Astrocyte of the cerebellum (primary cell): ENCODE measurements around the gene HERPUD1.
A peak's percentile ranks its signal among the peaks of the same experiment; 100 is the strongest.

Source experiments
- DNase-seq: peaks from one replicate; pipeline ENCODE4 v3.0.0-alpha.2; 2011; ENCODE audit warnings: low read depth
- H3K4me3 ChIP-seq: 2 replicates; pipeline ENCODE4 v1.5.1; 2011; ENCODE audit warnings: mild to moderate bottlenecking, low read depth, low read length, moderate library complexity
- in situ Hi-C: cut with HindIII; loops from 2 replicates; pipeline ENCODE4 v1.10.0; 2017; ENCODE audit warnings: low sequenced_read_pairs
- TF ChIP-seq, protein P1 (sequence below): IDR thresholded peaks from 2 replicates; pipeline ENCODE4 v1.5.1; 2012; ENCODE audit warnings: low read length, low read depth, moderate library complexity, mild to moderate bottlenecking; ENCODE audit errors: missing control alignments

Gene HERPUD1

DNA sequence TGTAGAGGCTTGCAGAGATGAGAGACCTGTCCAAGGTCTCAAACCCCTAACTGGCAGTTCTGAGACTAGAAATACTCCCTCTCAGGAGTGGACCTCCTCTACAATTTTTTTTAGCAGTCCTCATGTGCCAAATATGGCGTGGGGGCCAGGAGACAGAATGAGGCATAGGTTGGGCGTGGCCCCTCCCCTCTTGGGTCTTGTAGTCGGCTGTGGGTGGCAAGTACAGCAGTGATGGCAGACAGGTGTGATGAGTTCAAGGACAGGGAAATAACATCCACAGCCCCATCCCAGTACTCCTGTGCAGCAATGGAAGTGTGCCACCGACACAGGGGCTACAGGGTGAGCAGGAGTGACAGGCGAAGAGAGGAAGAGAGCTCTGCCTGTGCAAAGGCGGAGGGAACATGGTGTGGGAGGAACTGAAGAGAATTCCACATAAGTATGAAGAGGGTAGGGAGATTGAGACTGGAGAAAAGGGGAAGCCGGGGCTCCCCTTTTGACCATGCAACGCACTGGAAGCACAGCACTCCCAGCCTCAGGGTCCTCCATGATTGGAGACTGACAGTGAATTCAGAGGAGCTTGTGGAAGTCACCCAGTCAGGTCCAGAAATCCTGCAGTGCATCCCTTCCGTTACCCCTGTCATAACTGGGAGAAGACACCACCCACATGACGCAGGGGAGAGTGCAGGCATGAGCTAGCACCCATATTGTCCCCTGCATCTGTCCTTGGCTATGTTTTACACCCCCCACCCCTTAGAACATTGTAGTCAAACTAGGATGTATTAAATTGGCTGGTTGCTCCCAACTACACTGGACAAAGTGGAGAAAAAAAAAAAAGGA, 15.0 kb downstream of the HERPUD1 start:
- TF ChIP-seq, protein P1, sequence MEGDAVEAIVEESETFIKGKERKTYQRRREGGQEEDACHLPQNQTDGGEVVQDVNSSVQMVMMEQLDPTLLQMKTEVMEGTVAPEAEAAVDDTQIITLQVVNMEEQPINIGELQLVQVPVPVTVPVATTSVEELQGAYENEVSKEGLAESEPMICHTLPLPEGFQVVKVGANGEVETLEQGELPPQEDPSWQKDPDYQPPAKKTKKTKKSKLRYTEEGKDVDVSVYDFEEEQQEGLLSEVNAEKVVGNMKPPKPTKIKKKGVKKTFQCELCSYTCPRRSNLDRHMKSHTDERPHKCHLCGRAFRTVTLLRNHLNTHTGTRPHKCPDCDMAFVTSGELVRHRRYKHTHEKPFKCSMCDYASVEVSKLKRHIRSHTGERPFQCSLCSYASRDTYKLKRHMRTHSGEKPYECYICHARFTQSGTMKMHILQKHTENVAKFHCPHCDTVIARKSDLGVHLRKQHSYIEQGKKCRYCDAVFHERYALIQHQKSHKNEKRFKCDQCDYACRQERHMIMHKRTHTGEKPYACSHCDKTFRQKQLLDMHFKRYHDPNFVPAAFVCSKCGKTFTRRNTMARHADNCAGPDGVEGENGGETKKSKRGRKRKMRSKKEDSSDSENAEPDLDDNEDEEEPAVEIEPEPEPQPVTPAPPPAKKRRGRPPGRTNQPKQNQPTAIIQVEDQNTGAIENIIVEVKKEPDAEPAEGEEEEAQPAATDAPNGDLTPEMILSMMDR: no peak
- no peak for DNase-seq
- H3K4me3 ChIP-seq: no peak overlapping the region
- in situ Hi-C loops: no loop called here

DNA sequence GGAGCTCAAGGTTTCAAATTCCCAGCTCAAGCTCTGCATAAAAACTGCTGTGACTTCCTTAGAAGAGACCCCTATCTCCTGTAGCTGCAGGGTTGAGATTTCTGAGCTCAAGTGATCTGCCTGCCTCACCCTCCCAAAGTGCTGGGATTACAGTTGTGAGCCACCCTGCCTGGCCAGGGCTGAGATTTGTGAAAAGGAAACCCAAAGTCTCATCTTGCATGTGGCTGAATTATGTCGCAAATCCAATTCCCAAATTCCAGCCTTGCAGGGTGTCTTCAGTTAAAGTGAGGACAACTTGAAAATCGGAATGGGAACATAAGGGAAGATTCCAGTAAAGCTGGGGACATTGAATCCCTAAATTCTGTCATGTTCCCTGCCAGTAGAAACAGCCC, 15.7 kb downstream of the HERPUD1 start:
- TF ChIP-seq, protein P1: no peak
- no peak overlapping the region for H3K4me3 ChIP-seq
- in situ Hi-C loops: no loop called here
- no peak for DNase-seq

DNA sequence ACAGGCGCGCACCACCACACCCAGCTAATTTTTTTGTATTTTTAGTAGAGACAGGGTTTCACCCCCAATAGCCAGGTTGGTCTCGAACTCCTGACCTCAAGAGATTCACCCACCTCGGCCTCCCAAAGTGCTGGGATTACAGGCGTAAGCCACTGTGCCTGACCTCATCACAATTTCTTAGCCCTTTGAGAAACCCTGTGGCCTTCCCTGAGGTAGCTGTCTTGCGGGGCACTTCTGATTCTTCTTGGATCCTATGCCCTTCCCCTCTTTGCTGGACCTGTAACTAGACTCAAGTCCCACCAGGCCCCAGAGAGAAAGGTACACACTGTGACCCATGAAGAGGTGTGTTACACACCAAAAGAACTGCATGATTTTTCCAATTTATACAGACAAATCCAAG, 16.3 kb downstream of the HERPUD1 start:
- in situ Hi-C loops: no loop called here
- no peak for DNase-seq
- no peak overlapping the region for H3K4me3 ChIP-seq
- TF ChIP-seq, protein P1: no peak

DNA sequence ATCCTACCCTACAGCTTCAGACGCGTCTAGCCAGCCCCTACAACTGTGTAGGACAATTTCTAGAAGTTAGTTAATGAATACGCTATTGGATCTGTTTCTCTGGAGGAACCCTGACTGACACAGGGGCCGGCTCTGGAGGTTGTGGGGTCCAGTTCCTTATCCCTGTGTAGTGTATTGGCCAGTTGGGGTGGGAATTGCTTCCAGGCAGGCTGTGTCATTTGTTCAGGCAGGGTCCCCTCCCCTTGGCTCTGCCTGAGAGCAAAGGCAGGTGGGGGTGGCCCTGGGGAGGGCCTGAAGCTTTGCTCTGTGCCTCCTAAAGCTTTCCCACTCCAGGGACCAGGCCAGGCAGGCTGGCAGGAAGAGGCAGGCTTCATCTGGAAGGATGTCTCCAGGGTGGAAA, 18.1 kb downstream of the HERPUD1 start:
- TF ChIP-seq, protein P1: no peak
- H3K4me3 ChIP-seq: no peak overlapping the region
- DNase-seq: no peak
- in situ Hi-C loops: loop anchor here (5.0 kb wide), 1 partner anchor 77 kb away; no protein-coding TSS in a partner anchor

DNA sequence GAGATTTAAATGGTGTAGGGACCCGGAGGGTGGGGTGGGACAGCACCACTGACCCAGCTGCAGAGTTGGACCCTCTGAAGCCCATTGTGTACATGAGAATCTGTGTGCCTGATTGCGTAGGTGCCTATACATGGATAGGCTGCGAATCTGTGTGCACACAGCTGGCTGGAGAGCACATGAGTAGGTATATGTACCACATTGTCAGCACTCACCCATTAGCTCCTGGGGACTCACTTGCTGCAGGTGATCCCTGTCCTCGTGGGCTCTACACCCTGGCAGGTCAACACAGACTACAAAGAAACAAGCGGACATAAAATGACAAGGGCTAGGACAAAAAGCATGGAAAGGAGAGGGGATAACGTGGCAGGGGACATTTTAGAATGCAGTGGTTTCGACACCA, 18.5 kb downstream of the HERPUD1 start:
- in situ Hi-C loops: loop anchor here (5.0 kb wide), 1 partner anchor 77 kb away; no protein-coding TSS in a partner anchor
- DNase-seq: no peak
- no peak overlapping the region for H3K4me3 ChIP-seq
- TF ChIP-seq, protein P1: no peak

DNA sequence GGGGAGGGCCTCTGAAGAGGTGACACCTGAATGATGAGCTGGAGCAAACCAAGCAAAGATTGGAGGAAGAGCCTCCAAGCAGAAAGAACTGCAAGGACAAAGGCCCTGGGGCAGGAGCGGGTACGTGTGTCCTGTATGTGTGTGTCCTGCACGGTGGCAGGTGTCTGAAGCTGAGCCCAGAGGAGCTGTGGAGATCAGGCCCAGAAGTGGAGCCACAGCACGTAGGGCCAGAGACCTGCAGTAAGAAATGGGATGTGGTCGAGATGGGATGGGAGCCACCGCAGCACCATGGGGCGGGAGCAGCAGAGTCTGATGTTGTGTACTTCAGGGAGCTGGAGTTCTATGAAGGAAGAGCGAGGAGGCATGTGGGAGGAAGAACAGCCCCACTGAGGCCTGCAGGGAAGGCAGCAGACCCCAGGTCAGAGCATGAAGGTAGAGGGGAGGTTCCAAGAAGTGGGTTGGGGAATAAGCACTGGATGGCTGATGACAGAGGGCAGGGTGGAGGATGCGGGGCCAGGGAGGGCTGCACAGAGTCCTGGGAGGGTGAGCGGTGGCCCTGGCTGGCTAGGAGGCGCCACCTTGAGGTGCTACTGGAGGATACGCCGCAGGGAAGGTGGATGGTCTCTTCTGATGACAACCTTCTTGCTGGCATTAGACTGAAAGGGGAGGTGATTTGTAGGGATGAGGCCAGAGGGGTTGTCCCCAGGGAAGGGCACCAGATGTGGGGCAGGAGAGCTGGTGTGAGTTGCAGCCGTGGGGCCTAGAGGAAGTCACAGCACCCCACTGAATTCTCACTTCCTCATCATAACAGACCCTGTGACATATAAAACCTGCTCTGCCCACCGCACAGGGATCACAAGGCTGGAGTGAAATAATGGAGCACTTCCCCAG, 19.2 kb downstream of the HERPUD1 start:
- DNase-seq: no peak
- TF ChIP-seq, protein P1: peak; percentile 71
- H3K4me3 ChIP-seq: no peak overlapping the region
- in situ Hi-C loops: loop anchor here (5.0 kb wide), 1 partner anchor 76 kb away; no protein-coding TSS in a partner anchor
